Measurements from ENCODE around the gene ZNF628. TPM values are rescaled to one million over a fixed set of nuclear protein-coding genes. Genes with fewer than 3 reads are reported as not detected.

Gene ZNF628
- total RNA-seq, 2 donors from 2014 or later, result 9.9 to 12.6 TPM

- Mint-ChIP-seq H3K27ac (no peak overlapping the region), H3K4me1 (peaks cover 3% of the 10 kb centered on the region), H3K9me3 (no peaks in the 10 kb centered on the region), H3K27me3 (ENCODE audit: insufficient read depth) (peaks cover 35% of the 10 kb centered on the region), H3K36me3 (ENCODE audit: low read depth) (peaks cover 20% of the 10 kb centered on the region), H3K4me3 (no peak overlapping the region)
- no peaks in the 10 kb centered on the region for H3K9me3 ChIP-seq (ENCODE audit: control insufficient read depth, low read length)
- no peaks in the 10 kb centered on the region for H3K4me1 ChIP-seq (ENCODE audit: control insufficient read depth, insufficient read depth, low read length)
- peaks cover 56% of the 10 kb centered on the region for H3K27me3 ChIP-seq (ENCODE audit: control insufficient read depth, insufficient read depth, low read length, poor library complexity, severe bottlenecking)
- no peak overlapping the region for H3K9ac ChIP-seq (ENCODE audit: extremely low read depth, low read length, poor library complexity, severe bottlenecking)
- 13% methylated on average over 5 to 33 of the region's 34 CpGs for WGBS, 2 experiments (ENCODE audit: insufficient coverage in 1 of 2, insufficient read length in 1 of 2)
- H3K36me3 ChIP-seq (ENCODE audit: control insufficient read depth, insufficient read depth, low read length), result no peaks in the 10 kb centered on the region
- peak; percentile 14 for TF ChIP-seq CTCF (conservative IDR thresholded peaks at IDR 0.05)
- H3K4me3 ChIP-seq (ENCODE audit: low read length), result no peak overlapping the region
- peak; percentile 96 for DNase-seq
- no peak overlapping the region for H3K27ac ChIP-seq (ENCODE audit: low read depth, low read length)
Measured at GRCh38 chr19:55452749-55453346, 23.6 kb upstream of the ZNF628 start.

GRCh38 chr19:55453511-55454260, 22.7 kb upstream of the ZNF628 start:
- peaks cover 20% of the 10 kb centered on the region for H3K36me3 Mint-ChIP-seq (ENCODE audit: low read depth)
- H3K4me3 Mint-ChIP-seq, result no peak overlapping the region
- WGBS, 2 experiments (ENCODE audit: insufficient coverage in 1 of 2, insufficient read length in 1 of 2), result 94 to 95% methylated on average over 8 to 12 of the region's 12 CpGs
- TF ChIP-seq CTCF (conservative IDR thresholded peaks at IDR 0.05), result no peak
- peaks cover 3% of the 10 kb centered on the region for H3K4me1 Mint-ChIP-seq
- H3K27me3 Mint-ChIP-seq (ENCODE audit: insufficient read depth), result peaks cover 35% of the 10 kb centered on the region
- H3K9ac ChIP-seq (ENCODE audit: extremely low read depth, low read length, poor library complexity, severe bottlenecking), result no peak overlapping the region
- peaks cover 48% of the 10 kb centered on the region for H3K27me3 ChIP-seq (ENCODE audit: control insufficient read depth, insufficient read depth, low read length, poor library complexity, severe bottlenecking)
- H3K36me3 ChIP-seq (ENCODE audit: control insufficient read depth, insufficient read depth, low read length), result no peaks in the 10 kb centered on the region
- H3K4me3 ChIP-seq (ENCODE audit: low read length), result no peak overlapping the region
- no peaks in the 10 kb centered on the region for H3K9me3 ChIP-seq (ENCODE audit: control insufficient read depth, low read length)
- no peak overlapping the region for H3K27ac ChIP-seq (ENCODE audit: low read depth, low read length)
- H3K27ac Mint-ChIP-seq, result no peak overlapping the region
- H3K9me3 Mint-ChIP-seq, result no peaks in the 10 kb centered on the region
- H3K4me1 ChIP-seq (ENCODE audit: control insufficient read depth, insufficient read depth, low read length), result no peaks in the 10 kb centered on the region
- DNase-seq, result no peak

- Histone ChIP-seq H3K4me1 (ENCODE audit: control insufficient read depth, insufficient read depth, low read length) (no peaks in the 10 kb centered on the region), H3K27ac (ENCODE audit: low read depth, low read length) (no peak overlapping the region), H3K27me3 (ENCODE audit: control insufficient read depth, insufficient read depth, low read length, poor library complexity, severe bottlenecking) (peaks cover 37% of the 10 kb centered on the region), H3K9me3 (ENCODE audit: control insufficient read depth, low read length) (no peaks in the 10 kb centered on the region), H3K9ac (ENCODE audit: extremely low read depth, low read length, poor library complexity, severe bottlenecking) (no peak overlapping the region), H3K36me3 (ENCODE audit: control insufficient read depth, insufficient read depth, low read length) (no peaks in the 10 kb centered on the region), H3K4me3 (ENCODE audit: low read length) (no peak overlapping the region)
- H3K27me3 Mint-ChIP-seq (ENCODE audit: insufficient read depth), result peaks cover 35% of the 10 kb centered on the region
- H3K4me1 Mint-ChIP-seq, result peaks cover 3% of the 10 kb centered on the region
- no peak overlapping the region for H3K4me3 Mint-ChIP-seq
- no peaks in the 10 kb centered on the region for H3K9me3 Mint-ChIP-seq
- TF ChIP-seq CTCF (conservative IDR thresholded peaks at IDR 0.05), result peak; percentile 79
- H3K36me3 Mint-ChIP-seq (ENCODE audit: low read depth), result peaks cover 20% of the 10 kb centered on the region
- peak; percentile 89 for DNase-seq
- H3K27ac Mint-ChIP-seq, result no peak overlapping the region
- 71% methylated on average over 14 of the region's 14 CpGs; no CpG with 5 or more reads in 1 of the 2 experiments for WGBS, 2 experiments (ENCODE audit: insufficient coverage in 1 of 2, insufficient read length in 1 of 2)
Measured at GRCh38 chr19:55454787-55455243, 21.6 kb upstream of the ZNF628 start.
